ENCODE measurements around the gene GAREM1. TPM values are rescaled to one million over a fixed set of nuclear protein-coding genes. Genes with fewer than 3 reads are reported as not detected.

GAREM1 gene
- total and polyA plus RNA-seq, 2 of the 8 experiments (the other 6 are each of a cell fraction or from before 2014, with no cell fraction given) = 3.6 to 9.2 TPM

- no peak for TF ChIP-seq TCF12 (IDR thresholded peaks at IDR 0.05; ENCODE audit: low read depth, low read length)
- no peak for TF ChIP-seq KDM1A (IDR thresholded peaks at IDR 0.05; ENCODE audit: borderline replicate concordance, low read length)
- TF ChIP-seq YY1 (IDR thresholded peaks at IDR 0.05; ENCODE audit: low read depth, low read length) = no peak
- TF ChIP-seq TAF7 (optimal IDR thresholded peaks at IDR 0.05; ENCODE audit: borderline replicate concordance, low read depth, low read length) = no peak
- TF ChIP-seq CHD2 (IDR thresholded peaks at IDR 0.05; ENCODE audit: low read length) = no peak
- TF ChIP-seq CREB1 (IDR thresholded peaks at IDR 0.05) = no peak
- no peak for TF ChIP-seq CTCF (IDR thresholded peaks at IDR 0.05; ENCODE audit: control extremely low read depth in 1 of 3, insufficient read depth in 1 of 3, low read depth in 1 of 3, low read length in 3 of 3)
These were observed 228.3 kb downstream of the GAREM1 start (continued) for GRCh38 chr18:32242395-32242794.

All from H1 (cell line).